Measurements from ENCODE around the gene CCDC13. TPM values are rescaled to one million over a fixed set of nuclear protein-coding genes. Genes with fewer than 3 reads are reported as not detected.

The CCDC13 gene
- total and polyA plus RNA-seq, 4 donors = 1.2 to 3.1 (median 1.9) TPM

Other genes with a start within 250 kb of the CCDC13 start
- gene SEC22C, start 191.3 kb downstream of the CCDC13 start, total RNA-seq = 10 to 100 TPM; 43.6 to 46.6 TPM
- 10 to 100 TPM; 54.5 to 58.6 TPM for gene SEC22C, start 191.3 kb downstream of the CCDC13 start, polyA plus RNA-seq
- 10 to 100 TPM; 17.5 to 18.5 TPM for gene SS18L2, start 182.4 kb downstream of the CCDC13 start, total RNA-seq
- gene SS18L2, start 182.4 kb downstream of the CCDC13 start, polyA plus RNA-seq = 10 to 100 TPM; 21.4 to 47.8 TPM
- 100 to 1,000 TPM in 1 of 2 donors, 10 to 100 TPM in 1; 98.5 to 163 TPM for gene NKTR, start 172.6 kb downstream of the CCDC13 start, total RNA-seq
- gene NKTR, start 172.6 kb downstream of the CCDC13 start, polyA plus RNA-seq = 10 to 100 TPM in 1 of 2 donors, 1 to 10 TPM in 1; 6.1 to 57.7 TPM
- 10 to 100 TPM; 72.4 to 82.0 TPM for gene ZBTB47, start 119.6 kb downstream of the CCDC13 start, total RNA-seq
- gene ZBTB47, start 119.6 kb downstream of the CCDC13 start, polyA plus RNA-seq = 10 to 100 TPM; 42.3 to 77.1 TPM
- gene KLHL40, start 87.7 kb downstream of the CCDC13 start, total RNA-seq = not detected
- under 1 TPM in 1 of 2 donors, not detected in 1; 0.26 TPM for gene KLHL40, start 87.7 kb downstream of the CCDC13 start, polyA plus RNA-seq
- not detected for gene HHATL, start 70.5 kb downstream of the CCDC13 start, total RNA-seq
- 1 to 10 TPM; 1.4 to 1.5 TPM for gene HHATL, start 70.5 kb downstream of the CCDC13 start, polyA plus RNA-seq
- gene HIGD1A, start 31.2 kb upstream of the CCDC13 start, total RNA-seq = 10 to 100 TPM; 61.4 to 84.9 TPM
- 100 to 1,000 TPM; 175 to 337 TPM for gene HIGD1A, start 31.2 kb upstream of the CCDC13 start, polyA plus RNA-seq
- 1 to 10 TPM; 3.1 to 7.8 TPM for gene ACKR2, start 36.2 kb upstream of the CCDC13 start, total RNA-seq
- under 1 TPM in 1 of 2 donors, not detected in 1; 0.26 TPM for gene ACKR2, start 36.2 kb upstream of the CCDC13 start, polyA plus RNA-seq
- not detected for gene CYP8B1, start 102.6 kb upstream of the CCDC13 start, total RNA-seq
- gene CYP8B1, start 102.6 kb upstream of the CCDC13 start, polyA plus RNA-seq = under 1 TPM in 1 of 2 donors, not detected in 1; 0.10 TPM
- gene ZNF662, start 132.9 kb upstream of the CCDC13 start, total RNA-seq = 10 to 100 TPM; 13.0 to 18.1 TPM
- 1 to 10 TPM; 1.0 to 9.8 TPM for gene ZNF662, start 132.9 kb upstream of the CCDC13 start, polyA plus RNA-seq
- 10 to 100 TPM; 12.2 to 33.7 TPM for gene GASK1A, start 206.1 kb upstream of the CCDC13 start, total RNA-seq
- gene GASK1A, start 206.1 kb upstream of the CCDC13 start, polyA plus RNA-seq = 1 to 10 TPM in 1 of 2 donors, under 1 TPM in 1; 0.38 to 3.7 TPM

All from aorta (tissue), 4 donors.